Uterus (tissue), 4 donors: ENCODE results near the gene ERMARD. TPM values are rescaled to one million over a fixed set of nuclear protein-coding genes. Genes with fewer than 3 reads are reported as not detected.
A peak's percentile ranks its signal among the peaks of the same experiment; 100 is the strongest.

Experiments used
- DNase-seq, 2 donors: peaks; one replicate each; pipeline ENCODE4 v3.0.0-alpha.2; 2019 to 2020
- H3K27ac ChIP-seq, 2 donors: fragments of 200-600 bp; sonication (generic); 1 replicate in 1 of 2; 2 replicates in 1 of 2; pipeline ENCODE4 v1.5.1; 2016 to 2018
- H3K27me3 ChIP-seq, 2 donors: fragments of 200-600 bp; sonication (generic); one replicate each; pipeline ENCODE4 v1.5.1; 2018 to 2019; ENCODE audit warnings: control low read depth in 1 of 2
- H3K36me3 ChIP-seq, 2 donors: fragments of 200-600 bp; sonication (generic); one replicate each; pipeline ENCODE4 v1.5.1; 2019; ENCODE audit warnings: control low read depth in 1 of 2
- H3K4me1 ChIP-seq, 2 donors: fragments of 200-600 bp; sonication (generic); one replicate each; pipeline ENCODE4 v1.5.1; 2018 to 2019; ENCODE audit warnings: control low read depth in 1 of 2
- H3K4me3 ChIP-seq, 2 donors: fragments of 200-600 bp; sonication (generic); 1 replicate in 1 of 2; 2 replicates in 1 of 2; pipeline ENCODE4 v1.5.1; 2018 to 2019; ENCODE audit warnings: mild to moderate bottlenecking in 1 of 2
- H3K9me3 ChIP-seq, 2 donors: fragments of 200-600 bp; sonication (generic); one replicate each; pipeline ENCODE4 v1.5.1; 2019; ENCODE audit warnings: control low read depth in 1 of 2
- POLR2A ChIP-seq, 2 donors: fragments of 450-650 bp; IDR thresholded peaks; one replicate each; pipeline ENCODE4 v1.6.1; 2016; ENCODE audit warnings: antibody characterized with exemption in 2 of 2, mild to moderate bottlenecking in 1 of 2, moderate library complexity in 1 of 2
- intact Hi-C: fragments of 100-400 bp; cut with DNase I; formaldehyde crosslinking; loops from one replicate; pipeline ENCODE4 v1.15.1; 2023; ENCODE audit warnings: low total_unique reads
- total RNA-seq, 4 donors: library from RNA; depleted of rRNA in 3 of 4; stranded (reverse); fragments of >200 nt in 3 of 4; gene quantifications; one replicate each; pipeline versions ENCODE4 v1.1.0 to v1.2.4, GENCODE V29; 2014 to 2023
- TF ChIP-seq, protein P1 (sequence below), 4 experiments: fragments of 200-600 bp in 2 of 4; fragments of 450-650 bp in 2 of 4; sonication (generic) in 2 of 4; IDR thresholded peaks; one replicate each; pipeline ENCODE4 v1.5.1; 2016 to 2019; ENCODE audit warnings: antibody characterized with exemption in 4 of 4, mild to moderate bottlenecking in 2 of 4, moderate library complexity in 1 of 4
- donor health status: DM: yes; HTN: yes; CAD: no.

The ERMARD gene
- total RNA-seq, 4 donors from 2014 or later: 13.5 to 37.1 (median 28.6) TPM

DNA sequence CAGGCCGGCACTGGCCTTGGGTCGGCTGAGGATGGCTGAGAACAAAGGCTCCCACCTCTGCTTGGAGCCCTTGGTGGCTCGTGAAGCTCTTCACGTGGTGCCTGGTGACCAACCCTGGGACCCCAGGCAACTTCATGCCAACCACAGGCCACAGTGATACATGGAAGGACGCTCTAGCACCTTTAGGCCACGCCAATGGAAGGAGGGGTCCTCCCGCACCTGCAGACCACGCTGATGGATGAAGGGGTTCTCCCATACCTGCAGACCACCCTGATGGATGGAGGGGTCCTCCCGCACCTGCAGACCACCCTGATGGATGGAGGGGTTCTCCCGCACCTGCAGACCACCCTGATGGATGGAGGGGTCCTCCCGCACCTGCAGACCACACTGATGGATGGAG lies 62.5 kb downstream of the ERMARD start:
- H3K9me3 ChIP-seq: no peaks in the 10 kb centered on the region
- H3K27ac ChIP-seq: no peak overlapping the region
- H3K36me3 ChIP-seq: no peaks in the 10 kb centered on the region
- no peak for DNase-seq
- TF ChIP-seq, protein P1, sequence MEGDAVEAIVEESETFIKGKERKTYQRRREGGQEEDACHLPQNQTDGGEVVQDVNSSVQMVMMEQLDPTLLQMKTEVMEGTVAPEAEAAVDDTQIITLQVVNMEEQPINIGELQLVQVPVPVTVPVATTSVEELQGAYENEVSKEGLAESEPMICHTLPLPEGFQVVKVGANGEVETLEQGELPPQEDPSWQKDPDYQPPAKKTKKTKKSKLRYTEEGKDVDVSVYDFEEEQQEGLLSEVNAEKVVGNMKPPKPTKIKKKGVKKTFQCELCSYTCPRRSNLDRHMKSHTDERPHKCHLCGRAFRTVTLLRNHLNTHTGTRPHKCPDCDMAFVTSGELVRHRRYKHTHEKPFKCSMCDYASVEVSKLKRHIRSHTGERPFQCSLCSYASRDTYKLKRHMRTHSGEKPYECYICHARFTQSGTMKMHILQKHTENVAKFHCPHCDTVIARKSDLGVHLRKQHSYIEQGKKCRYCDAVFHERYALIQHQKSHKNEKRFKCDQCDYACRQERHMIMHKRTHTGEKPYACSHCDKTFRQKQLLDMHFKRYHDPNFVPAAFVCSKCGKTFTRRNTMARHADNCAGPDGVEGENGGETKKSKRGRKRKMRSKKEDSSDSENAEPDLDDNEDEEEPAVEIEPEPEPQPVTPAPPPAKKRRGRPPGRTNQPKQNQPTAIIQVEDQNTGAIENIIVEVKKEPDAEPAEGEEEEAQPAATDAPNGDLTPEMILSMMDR (IDR thresholded peaks at IDR 0.05): no peak
- no peak for TF ChIP-seq POLR2A (IDR thresholded peaks at IDR 0.05)
- no peak overlapping the region for H3K4me3 ChIP-seq
- H3K27me3 ChIP-seq: no peaks in the 10 kb centered on the region
- intact Hi-C loops: no loop called here
- no peaks in the 10 kb centered on the region for H3K4me1 ChIP-seq

DNA sequence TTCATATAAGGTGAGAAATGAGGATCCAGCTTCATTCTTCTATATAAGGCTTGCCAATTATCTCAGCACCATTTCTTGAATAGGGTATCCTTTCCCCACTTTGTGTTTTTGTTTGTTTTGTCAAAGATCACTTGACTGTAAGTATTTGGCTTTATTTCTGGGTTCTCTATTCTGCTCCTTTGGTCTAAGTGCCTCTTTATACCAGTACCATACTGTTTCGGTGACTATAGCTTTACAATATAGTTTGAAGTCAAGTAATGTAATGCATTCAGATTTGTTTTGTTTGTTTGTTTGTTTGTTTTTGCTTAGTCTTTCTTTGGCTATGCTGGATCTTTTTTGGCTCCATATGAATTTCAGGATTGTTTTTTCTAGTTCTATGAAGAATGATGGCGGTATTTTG lies 64.6 kb downstream of the ERMARD start:
- Histone ChIP-seq H3K36me3 (no peaks in the 10 kb centered on the region), H3K4me1 (no peaks in the 10 kb centered on the region), H3K27me3 (no peaks in the 10 kb centered on the region), H3K27ac (no peak overlapping the region), H3K4me3 (no peak overlapping the region), H3K9me3 (no peaks in the 10 kb centered on the region)
- TF ChIP-seq, protein P1 (IDR thresholded peaks at IDR 0.05): no peak
- no peak for TF ChIP-seq POLR2A (IDR thresholded peaks at IDR 0.05)
- intact Hi-C loops: no loop called here
- no peak for DNase-seq

DNA sequence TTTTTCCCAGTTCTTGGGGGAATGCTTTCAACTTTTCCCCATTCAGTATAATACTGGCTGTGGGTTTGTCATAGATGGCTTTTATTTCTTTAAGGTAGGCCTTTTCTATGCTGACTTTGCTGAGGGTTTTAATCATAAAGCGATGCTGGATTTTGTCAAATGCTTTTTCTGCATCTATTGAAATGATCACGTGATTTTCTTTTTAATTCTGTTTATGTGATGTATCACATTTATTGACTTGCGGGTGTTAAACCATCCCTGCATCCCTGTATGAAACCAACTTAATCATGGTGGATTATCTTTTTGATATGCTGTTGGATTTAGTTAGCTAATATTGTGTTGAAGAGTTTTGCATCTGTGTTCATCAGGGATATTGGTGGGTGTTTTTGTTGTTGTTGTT lies 65.6 kb downstream of the ERMARD start:
- Histone ChIP-seq H3K27me3 (no peaks in the 10 kb centered on the region), H3K9me3 (no peaks in the 10 kb centered on the region), H3K4me3 (no peak overlapping the region), H3K36me3 (no peaks in the 10 kb centered on the region), H3K27ac (no peak overlapping the region), H3K4me1 (no peaks in the 10 kb centered on the region)
- intact Hi-C loops: no loop called here
- no peak for TF ChIP-seq POLR2A (IDR thresholded peaks at IDR 0.05)
- TF ChIP-seq, protein P1 (IDR thresholded peaks at IDR 0.05): no peak
- no peak for DNase-seq

DNA sequence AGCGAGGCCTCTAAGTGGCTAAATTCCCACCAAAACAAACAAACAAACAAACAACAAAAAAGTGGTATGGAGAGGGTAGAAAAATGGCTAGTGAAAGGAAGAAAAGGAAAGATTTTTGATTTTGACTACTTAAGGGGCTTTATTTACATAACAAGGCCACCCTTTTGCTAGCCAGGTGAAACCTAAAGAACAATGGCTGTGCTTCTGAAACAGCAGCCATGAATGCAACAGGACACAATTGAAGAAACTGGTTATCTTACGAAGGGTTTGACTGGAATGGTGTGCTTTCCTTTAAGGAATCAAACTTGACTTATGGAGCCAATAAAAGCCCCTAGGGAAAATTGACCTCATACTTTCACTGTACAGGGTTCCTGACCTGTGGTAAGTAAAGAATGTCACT lies 68.9 kb downstream of the ERMARD start:
- intact Hi-C loops: no loop called here
- Histone ChIP-seq H3K4me1 (no peaks in the 10 kb centered on the region), H3K36me3 (no peaks in the 10 kb centered on the region), H3K27ac (no peak overlapping the region), H3K27me3 (no peaks in the 10 kb centered on the region), H3K4me3 (no peak overlapping the region), H3K9me3 (no peaks in the 10 kb centered on the region)
- no peak for TF ChIP-seq POLR2A (IDR thresholded peaks at IDR 0.05)
- TF ChIP-seq, protein P1 (IDR thresholded peaks at IDR 0.05): no peak
- no peak for DNase-seq

DNA sequence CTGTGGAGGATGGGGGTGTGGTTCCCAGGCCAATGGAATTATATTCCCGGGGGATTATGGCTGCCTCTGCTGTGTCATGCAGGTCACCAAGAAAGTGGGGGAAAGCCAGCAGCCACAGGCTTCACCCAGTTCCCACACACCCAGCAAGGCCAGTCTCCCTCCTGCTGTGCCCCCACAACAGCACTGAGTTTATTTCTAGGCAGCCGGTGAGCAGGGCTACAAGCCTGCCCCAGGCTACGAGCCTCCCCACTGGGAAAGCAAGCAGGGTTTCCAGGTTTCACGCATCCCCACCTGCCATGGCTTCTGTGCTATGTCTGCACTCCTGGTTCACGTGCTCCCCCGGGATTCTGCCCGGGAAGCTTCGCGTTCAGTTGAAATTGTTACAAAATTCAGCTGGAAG lies 72.6 kb downstream of the ERMARD start:
- Histone ChIP-seq H3K27ac (no peak overlapping the region), H3K9me3 (peaks cover 0 to 4% of the 10 kb centered on the region in 2 donors), H3K36me3 (no peaks in the 10 kb centered on the region), H3K27me3 (no peaks in the 10 kb centered on the region), H3K4me3 (no peak overlapping the region), H3K4me1 (no peaks in the 10 kb centered on the region)
- peak in 1 of 2 donors; percentile 6 for DNase-seq
- intact Hi-C loops: no loop called here
- TF ChIP-seq POLR2A (IDR thresholded peaks at IDR 0.05): no peak
- TF ChIP-seq, protein P1 (IDR thresholded peaks at IDR 0.05): no peak
